HG03439 (cell line): ENCODE results near the gene ZNF385B.
"Not testable (repeated sequence)": the region's sequence is repeated elsewhere in the genome, so short reads cannot be mapped to it uniquely, and the experiment has no call there.

ENCODE experiments used
- ATAC-seq: cut with Tn5 transposase; IDR thresholded peaks from one replicate; pipeline ENCODE4 v1.9.1; 2021; ENCODE audit warnings: mild to moderate bottlenecking, moderate library complexity; ENCODE audit not compliant: unreplicated experiment

The ZNF385B gene

DNA sequence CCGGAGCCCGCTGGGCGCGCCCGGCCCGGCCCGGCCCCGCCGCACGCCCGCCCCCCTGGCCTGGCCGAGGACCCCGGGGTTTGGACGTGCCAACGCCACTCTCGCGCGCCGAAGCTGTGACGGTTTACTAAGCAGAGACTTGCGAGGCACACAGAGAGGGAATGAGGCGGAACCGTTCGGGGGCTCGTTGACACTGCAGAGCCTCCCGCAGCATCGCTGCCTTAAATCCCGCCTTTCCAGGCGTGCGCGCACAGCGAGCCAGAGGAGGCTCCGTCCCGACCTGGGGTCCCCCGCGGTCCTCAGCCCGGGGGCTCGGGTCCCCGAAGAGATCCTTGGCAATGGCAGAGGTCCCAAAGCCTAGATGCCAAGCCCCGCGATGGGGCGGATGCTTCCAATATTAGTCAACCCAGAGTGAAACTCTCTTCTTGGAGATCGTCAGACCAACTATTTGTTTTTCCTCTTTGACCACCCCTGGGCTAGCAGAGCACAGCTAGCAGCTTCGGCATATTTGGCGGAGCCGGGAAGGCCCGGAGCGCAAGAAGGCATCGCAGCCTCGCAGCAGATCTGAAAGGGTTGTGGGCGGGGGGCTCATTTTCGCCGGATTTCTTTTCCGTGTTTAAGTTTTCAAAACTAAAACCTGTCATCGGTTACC lies at the start of gene ZNF385B:
TSS of gene ZNF385B (minus strand) at position 197 of the 652 bp plus-strand sequence.
- ATAC-seq: no peak

- ATAC-seq: no peak
Observed at GRCh38 chr2:179910735-179911113, 49.3 kb upstream of the ZNF385B start.

DNA sequence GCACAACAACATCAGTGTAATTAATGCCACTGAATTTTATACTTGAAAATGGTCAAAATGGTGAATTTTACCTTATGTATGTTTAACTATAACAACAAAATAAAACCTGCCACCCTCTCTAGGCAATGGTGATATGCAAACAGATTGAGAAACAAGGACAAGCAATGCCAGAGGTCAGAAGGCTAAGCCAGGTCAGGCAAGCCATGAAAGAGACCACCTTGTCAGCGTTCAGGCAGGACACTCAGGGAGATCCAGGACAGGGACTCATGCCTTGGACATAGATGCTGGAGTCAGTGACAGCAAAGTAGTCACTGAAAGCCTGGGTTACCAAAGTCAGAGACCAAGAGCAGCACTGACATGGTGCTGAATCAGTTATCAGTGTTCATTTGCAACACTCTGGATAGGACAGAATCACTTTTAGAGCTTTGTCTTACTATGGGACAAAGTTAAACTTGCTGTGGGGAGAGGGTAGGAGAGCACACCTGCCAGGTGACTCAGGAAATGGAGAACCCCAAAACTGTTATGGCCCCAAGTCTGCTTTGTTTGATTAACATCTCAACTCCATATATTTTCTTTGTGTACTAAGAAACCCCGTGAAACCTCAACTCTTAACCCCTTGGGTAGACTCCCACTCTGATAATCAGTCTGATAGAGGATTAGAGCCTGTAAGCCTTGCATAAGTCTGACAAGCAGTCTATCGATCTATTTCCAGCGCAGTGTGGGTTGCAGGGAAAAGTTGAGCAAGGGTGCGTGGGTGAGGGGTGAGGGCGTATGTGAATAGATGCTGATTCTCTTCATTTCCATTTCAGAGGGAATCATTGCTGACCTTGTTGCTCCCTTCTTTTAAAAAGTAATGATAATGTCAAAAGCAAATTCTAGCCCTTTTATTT lies 48.7 kb upstream of the ZNF385B start:
- ATAC-seq: no peak

DNA sequence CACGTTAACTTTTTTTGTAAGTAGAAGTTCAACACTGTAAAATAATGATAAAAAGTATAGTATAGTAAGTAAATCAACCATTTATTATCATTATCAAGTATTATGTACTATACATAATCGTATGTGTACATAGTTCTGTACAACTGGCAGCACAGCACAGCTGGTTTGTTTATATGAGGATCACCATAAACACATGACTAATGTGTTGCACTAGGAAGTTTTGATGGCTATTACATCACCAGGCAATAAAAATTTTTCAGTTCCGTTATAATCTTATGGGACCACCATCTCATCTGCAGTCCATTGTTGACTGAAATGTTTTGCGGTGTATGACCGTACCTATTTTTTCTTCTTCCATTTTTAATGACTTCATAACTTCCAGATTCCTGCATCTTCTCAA lies 39.2 kb upstream of the ZNF385B start:
- no peak for ATAC-seq

DNA sequence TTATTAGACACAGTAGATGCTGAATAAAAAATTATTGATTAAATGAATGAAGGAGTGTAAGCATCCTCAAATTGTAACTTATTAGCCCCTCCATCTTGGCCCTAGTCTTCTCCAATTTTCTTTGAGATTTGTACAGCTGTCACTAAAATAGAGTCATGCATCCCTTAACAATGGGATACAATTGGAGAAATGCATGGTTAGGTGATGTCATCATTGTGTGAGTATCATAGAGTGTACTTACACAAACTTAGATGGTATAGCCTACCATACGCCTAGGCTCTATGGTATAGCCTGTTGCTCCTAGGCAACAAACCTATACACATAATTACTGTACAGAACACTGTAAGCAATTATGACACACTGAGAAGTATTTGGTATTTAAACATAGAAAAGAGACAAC lies 38.3 kb upstream of the ZNF385B start:
- no peak for ATAC-seq

DNA sequence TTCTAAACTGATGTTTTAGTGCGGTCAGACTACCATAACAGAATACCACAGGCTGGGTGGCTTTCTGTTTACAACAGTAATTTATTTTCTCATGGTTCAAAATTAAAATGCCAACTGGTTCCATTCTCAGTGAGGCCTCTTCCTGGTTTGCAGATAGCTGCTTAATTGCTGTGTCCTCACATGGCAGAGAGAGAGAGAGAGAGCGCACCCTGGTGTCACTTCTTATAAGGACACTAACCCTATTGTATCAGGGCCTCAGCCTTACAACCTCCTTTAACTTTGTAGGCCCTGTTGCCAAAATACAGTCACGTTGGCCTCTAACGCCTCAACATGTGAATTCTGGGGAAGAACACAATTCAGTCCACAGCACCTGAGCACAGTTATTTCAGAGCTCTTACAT lies 37.5 kb upstream of the ZNF385B start:
- ATAC-seq: peak; percentile 86

DNA sequence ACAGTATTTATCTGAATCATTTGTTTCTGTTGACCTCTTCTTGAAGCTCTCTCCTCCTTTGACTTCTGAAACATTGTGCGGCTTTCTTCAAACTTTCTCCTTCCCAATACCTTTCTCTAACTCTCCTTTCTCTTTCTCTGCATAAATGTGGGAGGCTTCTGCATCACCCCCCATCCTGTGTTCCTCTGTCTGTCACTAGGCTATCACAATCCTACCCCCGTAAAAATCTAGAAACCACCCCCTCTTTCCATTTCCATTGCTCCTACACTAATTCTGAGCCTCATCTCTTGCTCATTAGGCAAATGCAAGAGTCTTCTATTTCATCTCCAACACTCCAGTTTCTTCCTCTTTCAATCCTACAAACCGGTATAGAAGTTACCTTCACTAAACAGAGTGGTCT lies 32.2 kb upstream of the ZNF385B start:
- no peak for ATAC-seq

- ATAC-seq: no peak
Observed at GRCh38 chr2:179891237-179891636, 29.8 kb upstream of the ZNF385B start.

DNA sequence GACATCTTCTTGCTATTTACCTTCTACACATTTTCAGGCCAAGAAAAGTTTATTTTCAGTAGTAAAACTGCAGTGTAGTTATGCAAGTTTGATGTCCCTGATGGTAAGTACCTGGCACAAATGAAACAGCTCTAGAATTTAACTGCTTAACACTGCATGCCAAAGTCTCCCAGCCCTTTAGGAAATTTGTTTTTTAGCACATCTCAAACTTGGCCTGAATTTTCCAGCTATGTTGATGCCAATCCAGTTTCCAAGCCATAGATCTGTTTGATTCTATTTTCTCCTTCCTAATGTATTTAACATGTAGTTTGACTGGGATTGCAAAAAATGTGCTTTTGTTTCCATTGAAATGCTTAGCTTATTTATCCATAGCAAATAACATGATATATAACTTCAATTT lies 29.3 kb upstream of the ZNF385B start:
- no peak for ATAC-seq

DNA sequence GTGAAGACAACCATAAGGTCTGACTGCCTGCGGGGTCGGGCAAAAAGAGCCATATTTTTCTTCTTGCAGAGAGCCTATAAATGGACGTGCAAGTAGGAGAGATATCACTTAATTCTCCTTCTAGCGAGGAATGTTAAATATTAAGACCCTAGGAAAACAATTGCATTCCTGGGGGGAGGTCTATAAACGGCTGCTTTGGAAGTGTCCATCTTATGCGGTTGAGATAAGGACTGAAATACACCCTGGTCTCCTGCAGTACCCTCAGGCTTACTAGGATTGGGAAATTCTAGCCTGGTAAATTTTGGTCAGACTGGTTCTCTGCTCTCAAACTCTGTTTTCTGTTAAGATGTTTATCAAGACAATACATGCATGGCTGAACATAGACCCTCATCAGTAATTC lies 27.2 kb upstream of the ZNF385B start:
- ATAC-seq: not testable (repeated sequence)

GRCh38 chr2:179884193-179884592 lies 22.8 kb upstream of the ZNF385B start:
- ATAC-seq: no peak

- ATAC-seq: no peak
Observed at GRCh38 chr2:179882851-179883806, 21.7 kb upstream of the ZNF385B start.

- ATAC-seq: no peak
Observed at GRCh38 chr2:179877601-179878364, 16.4 kb upstream of the ZNF385B start.

GRCh38 chr2:179876266-179876665 lies 14.9 kb upstream of the ZNF385B start:
- ATAC-seq: no peak

DNA sequence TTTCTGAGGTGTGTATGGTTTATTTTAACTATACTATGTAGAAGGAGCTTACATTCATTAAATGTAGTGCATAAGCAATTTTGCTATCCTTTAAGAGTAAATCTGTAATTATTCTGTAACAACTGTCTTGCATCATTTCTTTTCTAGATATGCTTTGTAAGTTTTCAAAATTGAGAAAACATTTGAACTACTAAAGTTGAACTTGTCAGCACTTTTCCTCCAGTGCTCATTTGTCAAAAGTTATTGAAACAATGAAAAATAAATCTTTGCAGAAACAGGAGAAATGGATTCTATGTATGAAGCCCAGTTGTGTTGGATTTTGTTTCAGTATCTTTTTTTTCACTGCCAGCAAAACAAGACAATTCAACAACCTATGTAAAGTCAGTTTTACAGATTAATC lies 14.5 kb upstream of the ZNF385B start:
- ATAC-seq: no peak

DNA sequence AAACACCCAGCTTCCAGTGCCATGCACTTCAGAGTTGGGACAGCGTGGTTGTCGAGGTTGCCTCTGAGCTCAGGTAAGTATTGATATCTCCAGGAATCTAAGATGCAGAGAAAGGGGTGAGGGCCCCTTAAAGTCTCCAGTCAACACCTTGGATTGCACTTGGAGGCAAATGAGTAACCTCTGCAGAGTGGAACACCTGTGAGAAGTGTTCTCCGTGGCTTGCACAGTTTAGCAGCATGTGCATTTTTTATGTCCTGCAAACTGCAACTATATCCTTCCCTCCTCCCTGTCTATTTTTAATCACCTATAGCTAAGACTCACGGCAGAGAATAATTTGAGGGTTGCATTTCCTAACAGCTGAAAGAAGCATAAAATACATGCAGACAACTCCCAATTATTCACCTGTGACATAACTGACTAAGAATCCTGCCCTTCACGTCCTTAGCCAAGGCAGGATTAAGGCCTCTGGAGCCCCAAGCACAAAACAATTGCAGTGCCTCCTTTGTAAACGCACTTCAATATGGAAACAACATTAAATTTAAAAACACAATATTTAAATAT lies 1.6 kb upstream of the ZNF385B start:
- no peak for ATAC-seq

GRCh38 chr2:179861027-179861415 lies 391 bp downstream of the ZNF385B start:
- ATAC-seq: peak; percentile 42

DNA sequence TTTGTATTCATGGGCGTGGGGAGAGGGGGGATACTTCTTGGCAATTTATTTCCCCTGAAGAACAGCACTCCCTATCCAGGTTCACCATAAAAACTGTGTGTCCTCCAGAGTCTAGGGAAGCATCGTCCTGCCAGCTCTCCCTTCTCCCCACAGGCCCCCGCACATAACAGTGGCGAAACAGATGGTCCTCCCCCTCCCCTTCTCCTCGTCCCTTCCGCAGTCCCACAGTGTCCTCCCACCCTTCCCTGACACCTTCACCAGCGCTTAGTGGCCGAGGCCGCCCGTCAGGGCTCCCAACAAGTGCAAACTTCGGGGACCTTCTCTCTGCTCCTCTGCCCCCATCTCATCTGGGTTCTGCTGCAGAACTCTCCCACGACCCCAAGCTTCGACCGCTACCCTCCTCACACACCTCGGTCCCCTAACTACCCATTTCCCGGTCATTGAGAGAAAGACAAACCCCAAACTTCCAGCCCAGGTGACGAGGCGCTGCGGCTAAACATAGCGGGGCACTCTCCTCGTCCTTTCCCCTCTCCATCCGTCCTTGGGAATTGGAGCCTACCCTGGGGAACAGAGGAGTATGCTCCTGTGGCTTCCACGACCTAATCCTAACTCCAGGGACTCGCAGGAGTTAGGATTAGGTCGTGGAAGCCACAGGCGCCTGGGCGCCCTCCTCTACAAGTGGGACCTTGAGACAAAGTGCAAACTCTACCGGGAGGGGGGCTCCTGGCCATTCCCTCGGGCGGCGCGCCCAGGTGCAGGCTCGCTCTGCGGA lies 971 bp downstream of the ZNF385B start:
- ATAC-seq: no peak

DNA sequence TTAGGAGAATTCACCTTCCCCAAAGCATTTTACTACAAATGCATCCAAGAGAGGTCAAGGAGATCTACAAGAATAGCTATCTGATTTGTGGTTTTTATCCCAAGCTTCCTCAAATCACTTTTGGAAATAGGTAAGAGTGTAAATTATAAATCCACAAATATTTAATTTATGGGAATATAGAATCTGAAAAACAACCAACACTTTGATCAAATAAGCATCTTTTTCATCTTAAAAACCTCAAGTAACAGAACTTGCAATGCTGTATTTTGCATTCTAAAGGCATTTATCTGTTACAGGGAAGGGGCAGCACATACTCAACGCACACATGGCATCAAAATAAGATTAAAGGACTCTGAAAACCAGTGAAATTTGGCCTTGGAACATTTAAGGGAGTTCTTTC lies 1.9 kb downstream of the ZNF385B start:
- ATAC-seq: no peak
